ENCODE measurements around the gene ARMH1. TPM values are rescaled to one million over a fixed set of nuclear protein-coding genes. Genes with fewer than 3 reads are reported as not detected.

The ARMH1 gene
- total RNA-seq, 4 donors from 2014 or later: 0.40 to 2.5 (median 0.96) TPM; not detected in 1

GRCh38 chr1:44672961-44673674, 1.4 kb upstream of the ARMH1 start:
- DNase-seq: no peak
- TF ChIP-seq EP300 (IDR thresholded peaks at IDR 0.05; ENCODE audit: low read depth): no peak
- TF ChIP-seq POLR2AphosphoS5 (IDR thresholded peaks at IDR 0.05): no peak
- no peak for TF ChIP-seq POLR2A (IDR thresholded peaks at IDR 0.05)
- TF ChIP-seq CTCF (IDR thresholded peaks at IDR 0.05): no peak
- Histone ChIP-seq H3K9me3 (no peaks in the 10 kb centered on the region), H3K27me3 (no peaks in the 10 kb centered on the region), H3K4me3 (peak overlapping the region; percentile 54 to 74 (median 57)), H3K36me3 (no peaks in the 10 kb centered on the region), H3K4me1 (peaks cover 20 to 50% (median 26%) of the 10 kb centered on the region in 4 donors), H3K27ac (peak overlapping the region; percentile 94 to 96 (median 96))
- in situ Hi-C loops (cut with MboI; ENCODE audit: low pct_ligation_motif_present in 1 of 4, low pct_unique_long_range_greater_than_20kb in 1 of 4, low sequenced_read_pairs in 3 of 4): no loop called here
- intact Hi-C loops (cut with DNase I; ENCODE audit: low total_unique reads): no loop called here
- 76% methylated on average over 14 of the region's 14 CpGs; no CpG with 5 or more reads in 1 of the 2 donors for WGBS, 2 donors (ENCODE audit: low coverage in 1 of 2)

- in situ Hi-C loops (cut with MboI; ENCODE audit: low pct_ligation_motif_present in 1 of 4, low pct_unique_long_range_greater_than_20kb in 1 of 4, low sequenced_read_pairs in 3 of 4): no loop called here
- DNase-seq: no peak
- 0% methylated on average over 2 to 14 of the region's 16 CpGs for WGBS, 2 donors (ENCODE audit: low coverage in 1 of 2)
- H3K27me3 ChIP-seq: no peaks in the 10 kb centered on the region
- H3K36me3 ChIP-seq: no peaks in the 10 kb centered on the region
- TF ChIP-seq POLR2AphosphoS5 (IDR thresholded peaks at IDR 0.05) (peak in 2 of 3 donors; percentile 48 to 66), EP300 (IDR thresholded peaks at IDR 0.05; ENCODE audit: low read depth) (no peak)
- peak overlapping the region; percentile 54 to 74 (median 57) for H3K4me3 ChIP-seq
- peaks cover 20 to 50% (median 26%) of the 10 kb centered on the region in 4 donors for H3K4me1 ChIP-seq
- H3K9me3 ChIP-seq: no peaks in the 10 kb centered on the region
- intact Hi-C loops (cut with DNase I; ENCODE audit: low total_unique reads): no loop called here
- peak overlapping the region; percentile 94 to 96 (median 96) for H3K27ac ChIP-seq
Observed at GRCh38 chr1:44673675-44674112, 820 bp upstream of the ARMH1 start.

DNA sequence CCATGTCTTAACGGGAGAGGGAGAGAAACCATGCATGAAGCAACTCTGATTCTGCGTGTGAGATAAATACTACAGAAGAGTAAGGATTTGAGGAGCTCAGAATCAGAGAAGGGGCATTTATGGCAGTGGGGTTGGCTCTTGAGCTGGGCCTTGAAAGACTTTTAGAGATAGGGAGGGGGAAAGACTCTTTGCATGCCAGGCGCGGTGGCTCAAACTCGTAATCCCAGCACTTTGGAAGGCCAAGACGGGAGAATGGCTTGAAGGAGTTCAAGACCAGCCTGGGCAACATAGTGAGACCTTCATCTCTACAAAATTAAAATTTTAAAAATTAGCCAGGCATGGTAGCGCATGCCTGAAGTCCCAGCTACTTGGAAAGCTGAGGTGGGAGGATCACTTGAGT, 672 bp downstream of the ARMH1 start:
- Histone ChIP-seq H3K27ac (peak overlapping the region; percentile 94 to 96 (median 96)), H3K36me3 (no peaks in the 10 kb centered on the region), H3K27me3 (no peaks in the 10 kb centered on the region), H3K4me3 (peak overlapping the region in 1 of 4 donors; percentile 74), H3K9me3 (no peaks in the 10 kb centered on the region), H3K4me1 (peaks cover 20 to 50% (median 26%) of the 10 kb centered on the region in 4 donors)
- intact Hi-C loops (cut with DNase I; ENCODE audit: low total_unique reads) (no loop called here), in situ Hi-C loops (cut with MboI; ENCODE audit: low pct_ligation_motif_present in 1 of 4, low pct_unique_long_range_greater_than_20kb in 1 of 4, low sequenced_read_pairs in 3 of 4) (no loop called here)
- WGBS, 2 donors (ENCODE audit: low coverage in 1 of 2): 85 to 90% methylated on average over 7 of the region's 7 CpGs
- no peak for TF ChIP-seq POLR2AphosphoS5 (IDR thresholded peaks at IDR 0.05)
- no peak for TF ChIP-seq CTCF (IDR thresholded peaks at IDR 0.05)
- no peak for TF ChIP-seq POLR2A (IDR thresholded peaks at IDR 0.05)
- no peak for TF ChIP-seq EP300 (IDR thresholded peaks at IDR 0.05; ENCODE audit: low read depth)
- DNase-seq: no peak

- intact Hi-C loops (cut with DNase I; ENCODE audit: low total_unique reads): no loop called here
- peaks cover 20 to 49% (median 26%) of the 10 kb centered on the region in 4 donors for H3K4me1 ChIP-seq
Observed at GRCh38 chr1:44676484-44677200, 2.1 kb downstream of the ARMH1 start.

More at GRCh38 chr1:44676484-44677200, 2.1 kb downstream of the ARMH1 start:
- no peak for DNase-seq
- Histone ChIP-seq H3K27me3 (no peaks in the 10 kb centered on the region), H3K9me3 (no peaks in the 10 kb centered on the region), H3K27ac (peak overlapping the region; percentile 94 to 96 (median 96)), H3K36me3 (no peaks in the 10 kb centered on the region), H3K4me3 (no peak overlapping the region)
- TF ChIP-seq EP300 (IDR thresholded peaks at IDR 0.05; ENCODE audit: low read depth): no peak
- peak in 2 of 3 donors; percentile 33 to 50 for TF ChIP-seq POLR2AphosphoS5 (IDR thresholded peaks at IDR 0.05)
- TF ChIP-seq CTCF (IDR thresholded peaks at IDR 0.05): no peak
- in situ Hi-C loops (cut with MboI; ENCODE audit: low pct_ligation_motif_present in 1 of 4, low pct_unique_long_range_greater_than_20kb in 1 of 4, low sequenced_read_pairs in 3 of 4): no loop called here
- 60 to 61% methylated on average over 4 to 5 of the region's 5 CpGs for WGBS, 2 donors (ENCODE audit: low coverage in 1 of 2)

Measured in transverse colon (tissue), 4 donors.